GM23338 (cell line): ENCODE measurements around the gene SPATC1L. TPM values are rescaled to one million over a fixed set of nuclear protein-coding genes. Genes with fewer than 3 reads are reported as not detected.
A peak's percentile ranks its signal among the peaks of the same experiment; 100 is the strongest.

Experiments
- ATAC-seq: fragments of 200-7000 bp; cut with Tn5 transposase; 3 replicates; pipeline ENCODE4 v1.9.1; 2020
- DNase-seq: peaks from one replicate; pipeline ENCODE4 v3.0.0-alpha.2; 2015; ENCODE audit warnings: low spot score
- H2AFZ ChIP-seq: fragments of 200-600 bp; sonication (generic); 2 replicates; pipeline ENCODE4 v1.8.0; 2016; ENCODE audit warnings: antibody characterized with exemption, mild to moderate bottlenecking, moderate library complexity
- H3F3A ChIP-seq: fragments of 200-600 bp; sonication (generic); replicated peaks from 2 replicates; pipeline ENCODE4 v1.8.0; 2017; ENCODE audit warnings: antibody characterized with exemption, mixed run types, low read depth
- H3K27ac ChIP-seq: fragments of 200-600 bp; sonication (generic); 2 replicates; pipeline ENCODE4 v1.6.1; 2016; ENCODE audit warnings: low read depth
- H3K27me3 ChIP-seq: fragments of 200-600 bp; sonication (generic); 2 replicates; pipeline ENCODE4 v1.8.0; 2016; ENCODE audit warnings: mild to moderate bottlenecking, mixed run types, moderate library complexity; ENCODE audit not compliant: insufficient read depth
- H3K36me3 ChIP-seq: fragments of 200-600 bp; sonication (generic); 2 replicates; pipeline ENCODE4 v1.8.0; 2016; ENCODE audit warnings: mild to moderate bottlenecking; ENCODE audit not compliant: insufficient read depth
- H3K4me1 ChIP-seq: fragments of 200-600 bp; sonication (generic); 2 replicates; pipeline ENCODE4 v1.8.0; 2016; ENCODE audit warnings: mild to moderate bottlenecking, moderate library complexity; ENCODE audit not compliant: insufficient read depth
- H3K4me2 ChIP-seq: fragments of 200-600 bp; sonication (generic); 2 replicates; pipeline ENCODE4 v1.7.1; 2017; ENCODE audit warnings: mixed run types
- H3K4me3 ChIP-seq: fragments of 200-600 bp; sonication (generic); 2 replicates; pipeline ENCODE4 v1.6.1; 2016; ENCODE audit warnings: mixed run types
- H3K79me2 ChIP-seq: fragments of 200-600 bp; sonication (generic); replicated peaks from 2 replicates; pipeline ENCODE4 v1.8.0; 2017; ENCODE audit warnings: mild to moderate bottlenecking; ENCODE audit not compliant: insufficient read depth
- H3K9me2 ChIP-seq: fragments of 200-600 bp; sonication (generic); 2 replicates; pipeline ENCODE4 v1.8.0; 2017; ENCODE audit not compliant: insufficient read depth
- H4K20me1 ChIP-seq: fragments of 200-600 bp; sonication (generic); replicated peaks from 2 replicates; pipeline ENCODE4 v1.8.0; 2017; ENCODE audit warnings: mild to moderate bottlenecking; ENCODE audit not compliant: insufficient read depth
- H3K27ac Mint-ChIP-seq: 2 replicates; pipeline ENCODE4 v1.8.0; 2020; ENCODE audit warnings: inconsistent platforms, mild to moderate bottlenecking, moderate library complexity, mixed read lengths
- H3K27me3 Mint-ChIP-seq: 3 replicates; pipeline ENCODE4 v1.8.0; 2022; ENCODE audit warnings: low read depth, mild to moderate bottlenecking, moderate library complexity, mixed read lengths, inconsistent platforms; ENCODE audit not compliant: insufficient read depth, poor library complexity
- H3K36me3 Mint-ChIP-seq: 3 replicates; pipeline ENCODE4 v1.8.0; 2021; ENCODE audit warnings: low read depth, mild to moderate bottlenecking, inconsistent platforms, moderate library complexity, mixed read lengths
- H3K4me1 Mint-ChIP-seq: 3 replicates; pipeline ENCODE4 v1.8.0; 2020; ENCODE audit warnings: mild to moderate bottlenecking, inconsistent platforms, mixed read lengths
- H3K4me3 Mint-ChIP-seq: 3 replicates; pipeline ENCODE4 v1.8.0; 2021; ENCODE audit warnings: moderate library complexity, mild to moderate bottlenecking, inconsistent platforms, mixed read lengths
- H3K9me3 Mint-ChIP-seq: 3 replicates; pipeline ENCODE4 v1.8.0; 2020; ENCODE audit warnings: moderate library complexity, mild to moderate bottlenecking, inconsistent platforms, mixed read lengths
- CREB1 ChIP-seq: fragments of 250-450 bp; sonication (Bioruptor Pico); IDR thresholded peaks from 2 replicates; pipeline ENCODE4 v1.5.0; 2020; ENCODE audit warnings: low read depth, mild to moderate bottlenecking, moderate library complexity
- EZH2 ChIP-seq: fragments of 200-600 bp; sonication (generic); IDR thresholded peaks from one replicate; pipeline ENCODE4 v1.8.0; 2017; ENCODE audit warnings: antibody characterized with exemption, mild to moderate bottlenecking, low read depth; ENCODE audit not compliant: unreplicated experiment
- EZH2phosphoT487 ChIP-seq: fragments of 200-600 bp; sonication (generic); IDR thresholded peaks from one replicate; pipeline ENCODE4 v1.8.1; 2018; ENCODE audit warnings: antibody characterized with exemption; ENCODE audit not compliant: unreplicated experiment
- JUNB ChIP-seq: IDR thresholded peaks from one replicate; pipeline ENCODE4 v1.6.1; 2016; ENCODE audit warnings: antibody characterized with exemption; ENCODE audit not compliant: unreplicated experiment
- NANOG ChIP-seq: IDR thresholded peaks from 2 replicates; pipeline ENCODE4 v1.6.1; 2016; ENCODE audit warnings: antibody characterized with exemption, borderline replicate concordance
- POLR2AphosphoS5 ChIP-seq: IDR thresholded peaks from 2 replicates; pipeline ENCODE4 v1.6.1; 2016; ENCODE audit warnings: antibody characterized with exemption, low read depth
- STAT1 ChIP-seq: IDR thresholded peaks from one replicate; pipeline ENCODE4 v1.6.1; 2016; ENCODE audit warnings: antibody characterized with exemption; ENCODE audit not compliant: unreplicated experiment
- ZNF114 ChIP-seq: fragments of 250-450 bp; sonication (Bioruptor Pico); IDR thresholded peaks from 2 replicates; pipeline ENCODE4 v1.5.0; 2020; ENCODE audit warnings: mild to moderate bottlenecking, moderate library complexity
- ZNF331 ChIP-seq: fragments of 250-450 bp; sonication (Bioruptor Pico); IDR thresholded peaks from 2 replicates; pipeline ENCODE4 v1.5.0; 2020; ENCODE audit warnings: low read depth, mild to moderate bottlenecking, moderate library complexity
- polyA plus RNA-seq: library from polyadenylated mRNA; unstranded; fragments of >200 nt; fragmentation: Nextera tagmentation; extraction: Ambion mirVana; gene quantifications from 2 replicates; pipeline ENCODE4 v1.2.1, GENCODE V29; 2016
- total RNA-seq: library from RNA; depleted of rRNA; stranded (reverse); fragments of >200 nt; shearing (Covaris generic); gene quantifications from 2 replicates; pipeline ENCODE4 v1.2.3, GENCODE V29; 2014
- TF ChIP-seq, protein P1 (sequence below), 2 experiments: fragments of 200-600 bp in 1 of 2; sonication (generic) in 1 of 2; conservative IDR thresholded peaks; 2 replicates each; pipeline versions ENCODE4 v1.5.1 to v1.6.1; 2016 to 2017; ENCODE audit warnings: antibody characterized with exemption in 2 of 2, low read depth in 2 of 2, mild to moderate bottlenecking in 2 of 2, moderate library complexity in 1 of 2
- TF ChIP-seq, protein P2 (sequence below): IDR thresholded peaks from 2 replicates; pipeline ENCODE4 v1.6.1; 2016; ENCODE audit warnings: antibody characterized with exemption
- TF ChIP-seq, protein P3 (sequence below): fragments of 250-450 bp; sonication (Bioruptor Pico); IDR thresholded peaks from 2 replicates; pipeline ENCODE4 v1.5.0; 2020; ENCODE audit warnings: mild to moderate bottlenecking, moderate library complexity

Gene SPATC1L
- total and polyA plus RNA-seq, 2 experiments from 2014 or later, result 37.6 to 70.2 TPM

DNA sequence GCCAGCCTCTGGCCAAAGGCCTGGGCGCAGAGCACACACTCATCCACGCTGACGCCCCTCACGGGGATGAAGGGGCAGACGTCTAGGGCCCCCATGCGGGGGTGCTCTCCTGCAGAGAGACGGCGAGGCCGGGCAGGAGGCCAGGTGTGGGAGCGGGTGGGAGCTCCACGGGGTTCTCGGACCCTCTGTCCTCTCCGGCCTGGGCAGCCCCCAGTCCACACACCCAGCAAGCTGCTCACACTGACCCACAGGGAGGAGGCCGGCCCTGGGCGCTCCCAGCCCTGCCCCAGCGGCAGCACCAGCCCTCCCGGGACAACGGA is 31.4 kb downstream of the SPATC1L start (continued):
- TF ChIP-seq ZNF114 (CRISPR knock-in tag), result no peak
- TF ChIP-seq, protein P1, sequence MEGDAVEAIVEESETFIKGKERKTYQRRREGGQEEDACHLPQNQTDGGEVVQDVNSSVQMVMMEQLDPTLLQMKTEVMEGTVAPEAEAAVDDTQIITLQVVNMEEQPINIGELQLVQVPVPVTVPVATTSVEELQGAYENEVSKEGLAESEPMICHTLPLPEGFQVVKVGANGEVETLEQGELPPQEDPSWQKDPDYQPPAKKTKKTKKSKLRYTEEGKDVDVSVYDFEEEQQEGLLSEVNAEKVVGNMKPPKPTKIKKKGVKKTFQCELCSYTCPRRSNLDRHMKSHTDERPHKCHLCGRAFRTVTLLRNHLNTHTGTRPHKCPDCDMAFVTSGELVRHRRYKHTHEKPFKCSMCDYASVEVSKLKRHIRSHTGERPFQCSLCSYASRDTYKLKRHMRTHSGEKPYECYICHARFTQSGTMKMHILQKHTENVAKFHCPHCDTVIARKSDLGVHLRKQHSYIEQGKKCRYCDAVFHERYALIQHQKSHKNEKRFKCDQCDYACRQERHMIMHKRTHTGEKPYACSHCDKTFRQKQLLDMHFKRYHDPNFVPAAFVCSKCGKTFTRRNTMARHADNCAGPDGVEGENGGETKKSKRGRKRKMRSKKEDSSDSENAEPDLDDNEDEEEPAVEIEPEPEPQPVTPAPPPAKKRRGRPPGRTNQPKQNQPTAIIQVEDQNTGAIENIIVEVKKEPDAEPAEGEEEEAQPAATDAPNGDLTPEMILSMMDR (conservative IDR thresholded peaks at IDR 0.05; ENCODE audit: low read depth in 2 of 2), result no peak

DNA sequence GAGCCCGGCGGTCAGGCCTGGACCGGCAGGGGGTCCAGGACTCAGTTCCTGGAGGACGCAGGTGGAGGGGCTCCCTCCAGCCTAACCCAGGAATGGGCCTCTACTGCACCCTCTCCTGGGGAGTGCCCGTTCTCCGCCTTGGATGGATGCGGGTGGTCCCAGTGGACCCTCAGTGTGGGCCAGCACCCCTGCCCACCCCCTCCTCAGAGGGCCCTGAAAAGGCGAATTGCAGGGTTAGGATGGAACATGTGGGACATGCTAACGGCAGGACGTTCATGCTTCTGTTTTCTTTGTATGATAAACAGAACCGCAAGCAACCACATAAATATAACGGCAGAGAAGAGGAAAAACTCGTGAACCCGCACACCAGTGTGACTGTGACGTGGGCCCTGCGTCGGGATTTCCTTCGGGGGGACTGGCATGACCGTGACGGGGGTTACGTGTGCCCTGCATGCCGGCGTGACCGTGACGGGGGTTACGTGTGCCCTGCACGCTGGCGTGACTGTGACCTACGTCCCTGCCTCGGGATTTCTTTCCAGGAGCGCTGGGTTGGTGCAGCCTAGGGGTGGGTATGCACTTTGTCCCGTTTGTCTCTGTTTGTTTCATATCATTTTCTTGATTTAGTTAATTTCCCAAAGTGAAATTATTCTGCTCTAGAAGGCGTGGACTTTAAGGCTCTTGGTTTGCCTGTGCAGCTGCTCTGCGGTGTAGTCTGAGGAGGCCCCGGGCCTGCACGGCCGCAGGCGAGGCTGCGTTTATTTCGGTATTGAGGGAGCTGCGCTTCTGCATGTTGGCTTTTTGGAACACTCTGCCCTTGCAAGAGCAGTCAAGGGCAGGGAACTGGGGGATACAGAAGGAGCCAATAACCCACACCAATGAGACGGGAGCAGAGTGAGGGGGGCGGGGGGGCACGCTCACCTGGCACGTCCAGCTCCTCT is 32.0 kb downstream of the SPATC1L start:
- Mint-ChIP-seq H3K36me3 (no peaks in the 10 kb centered on the region; the same call in 2 of the 3 replicates), H3K27ac (peak overlapping the region; percentile 82; the same call in 1 of the 2 replicates), H3K27me3 (no peaks in the 10 kb centered on the region), H3K4me1 (peaks cover 15% of the 10 kb centered on the region), H3K9me3 (no peaks in the 10 kb centered on the region; the same call in 2 of the 3 replicates), H3K4me3 (no peak overlapping the region; the same call in 2 of the 3 replicates)
- H3K9me2 ChIP-seq, result no peaks in the 10 kb centered on the region
- H3K36me3 ChIP-seq, result no peaks in the 10 kb centered on the region
- H3K27me3 ChIP-seq, result no peaks in the 10 kb centered on the region
- 0 out of 2 replicates have a peak overlapping the region, but pooled peaks have one; percentile 57 for H3K27ac ChIP-seq
- H3K4me1 ChIP-seq, result no peaks in the 10 kb centered on the region; the same call in 1 of the 2 replicates
- H3K4me3 ChIP-seq, result no peak overlapping the region
- no peak overlapping the region for H2AFZ ChIP-seq
- H3K4me2 ChIP-seq, result peak overlapping the region; percentile 67; the same call in 1 of the 2 replicates
- H3K79me2 ChIP-seq, result no peaks in the 10 kb centered on the region
- H4K20me1 ChIP-seq, result no peaks in the 10 kb centered on the region
- H3F3A ChIP-seq, result 0 out of 2 replicates have a peak, but pooled peaks cover 4% of the 10 kb centered on the region
- DNase-seq, result no peak
- no peak for ATAC-seq
- no peak for TF ChIP-seq NANOG
- TF ChIP-seq EZH2phosphoT487, result no peak
- TF ChIP-seq, protein P2, sequence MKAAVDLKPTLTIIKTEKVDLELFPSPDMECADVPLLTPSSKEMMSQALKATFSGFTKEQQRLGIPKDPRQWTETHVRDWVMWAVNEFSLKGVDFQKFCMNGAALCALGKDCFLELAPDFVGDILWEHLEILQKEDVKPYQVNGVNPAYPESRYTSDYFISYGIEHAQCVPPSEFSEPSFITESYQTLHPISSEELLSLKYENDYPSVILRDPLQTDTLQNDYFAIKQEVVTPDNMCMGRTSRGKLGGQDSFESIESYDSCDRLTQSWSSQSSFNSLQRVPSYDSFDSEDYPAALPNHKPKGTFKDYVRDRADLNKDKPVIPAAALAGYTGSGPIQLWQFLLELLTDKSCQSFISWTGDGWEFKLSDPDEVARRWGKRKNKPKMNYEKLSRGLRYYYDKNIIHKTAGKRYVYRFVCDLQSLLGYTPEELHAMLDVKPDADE, result no peak
- no peak for TF ChIP-seq STAT1
- no peak for TF ChIP-seq ZNF331
- TF ChIP-seq CREB1, result no peak
- TF ChIP-seq, protein P1 (conservative IDR thresholded peaks at IDR 0.05; ENCODE audit: low read depth in 2 of 2), result no peak
- TF ChIP-seq, protein P3, sequence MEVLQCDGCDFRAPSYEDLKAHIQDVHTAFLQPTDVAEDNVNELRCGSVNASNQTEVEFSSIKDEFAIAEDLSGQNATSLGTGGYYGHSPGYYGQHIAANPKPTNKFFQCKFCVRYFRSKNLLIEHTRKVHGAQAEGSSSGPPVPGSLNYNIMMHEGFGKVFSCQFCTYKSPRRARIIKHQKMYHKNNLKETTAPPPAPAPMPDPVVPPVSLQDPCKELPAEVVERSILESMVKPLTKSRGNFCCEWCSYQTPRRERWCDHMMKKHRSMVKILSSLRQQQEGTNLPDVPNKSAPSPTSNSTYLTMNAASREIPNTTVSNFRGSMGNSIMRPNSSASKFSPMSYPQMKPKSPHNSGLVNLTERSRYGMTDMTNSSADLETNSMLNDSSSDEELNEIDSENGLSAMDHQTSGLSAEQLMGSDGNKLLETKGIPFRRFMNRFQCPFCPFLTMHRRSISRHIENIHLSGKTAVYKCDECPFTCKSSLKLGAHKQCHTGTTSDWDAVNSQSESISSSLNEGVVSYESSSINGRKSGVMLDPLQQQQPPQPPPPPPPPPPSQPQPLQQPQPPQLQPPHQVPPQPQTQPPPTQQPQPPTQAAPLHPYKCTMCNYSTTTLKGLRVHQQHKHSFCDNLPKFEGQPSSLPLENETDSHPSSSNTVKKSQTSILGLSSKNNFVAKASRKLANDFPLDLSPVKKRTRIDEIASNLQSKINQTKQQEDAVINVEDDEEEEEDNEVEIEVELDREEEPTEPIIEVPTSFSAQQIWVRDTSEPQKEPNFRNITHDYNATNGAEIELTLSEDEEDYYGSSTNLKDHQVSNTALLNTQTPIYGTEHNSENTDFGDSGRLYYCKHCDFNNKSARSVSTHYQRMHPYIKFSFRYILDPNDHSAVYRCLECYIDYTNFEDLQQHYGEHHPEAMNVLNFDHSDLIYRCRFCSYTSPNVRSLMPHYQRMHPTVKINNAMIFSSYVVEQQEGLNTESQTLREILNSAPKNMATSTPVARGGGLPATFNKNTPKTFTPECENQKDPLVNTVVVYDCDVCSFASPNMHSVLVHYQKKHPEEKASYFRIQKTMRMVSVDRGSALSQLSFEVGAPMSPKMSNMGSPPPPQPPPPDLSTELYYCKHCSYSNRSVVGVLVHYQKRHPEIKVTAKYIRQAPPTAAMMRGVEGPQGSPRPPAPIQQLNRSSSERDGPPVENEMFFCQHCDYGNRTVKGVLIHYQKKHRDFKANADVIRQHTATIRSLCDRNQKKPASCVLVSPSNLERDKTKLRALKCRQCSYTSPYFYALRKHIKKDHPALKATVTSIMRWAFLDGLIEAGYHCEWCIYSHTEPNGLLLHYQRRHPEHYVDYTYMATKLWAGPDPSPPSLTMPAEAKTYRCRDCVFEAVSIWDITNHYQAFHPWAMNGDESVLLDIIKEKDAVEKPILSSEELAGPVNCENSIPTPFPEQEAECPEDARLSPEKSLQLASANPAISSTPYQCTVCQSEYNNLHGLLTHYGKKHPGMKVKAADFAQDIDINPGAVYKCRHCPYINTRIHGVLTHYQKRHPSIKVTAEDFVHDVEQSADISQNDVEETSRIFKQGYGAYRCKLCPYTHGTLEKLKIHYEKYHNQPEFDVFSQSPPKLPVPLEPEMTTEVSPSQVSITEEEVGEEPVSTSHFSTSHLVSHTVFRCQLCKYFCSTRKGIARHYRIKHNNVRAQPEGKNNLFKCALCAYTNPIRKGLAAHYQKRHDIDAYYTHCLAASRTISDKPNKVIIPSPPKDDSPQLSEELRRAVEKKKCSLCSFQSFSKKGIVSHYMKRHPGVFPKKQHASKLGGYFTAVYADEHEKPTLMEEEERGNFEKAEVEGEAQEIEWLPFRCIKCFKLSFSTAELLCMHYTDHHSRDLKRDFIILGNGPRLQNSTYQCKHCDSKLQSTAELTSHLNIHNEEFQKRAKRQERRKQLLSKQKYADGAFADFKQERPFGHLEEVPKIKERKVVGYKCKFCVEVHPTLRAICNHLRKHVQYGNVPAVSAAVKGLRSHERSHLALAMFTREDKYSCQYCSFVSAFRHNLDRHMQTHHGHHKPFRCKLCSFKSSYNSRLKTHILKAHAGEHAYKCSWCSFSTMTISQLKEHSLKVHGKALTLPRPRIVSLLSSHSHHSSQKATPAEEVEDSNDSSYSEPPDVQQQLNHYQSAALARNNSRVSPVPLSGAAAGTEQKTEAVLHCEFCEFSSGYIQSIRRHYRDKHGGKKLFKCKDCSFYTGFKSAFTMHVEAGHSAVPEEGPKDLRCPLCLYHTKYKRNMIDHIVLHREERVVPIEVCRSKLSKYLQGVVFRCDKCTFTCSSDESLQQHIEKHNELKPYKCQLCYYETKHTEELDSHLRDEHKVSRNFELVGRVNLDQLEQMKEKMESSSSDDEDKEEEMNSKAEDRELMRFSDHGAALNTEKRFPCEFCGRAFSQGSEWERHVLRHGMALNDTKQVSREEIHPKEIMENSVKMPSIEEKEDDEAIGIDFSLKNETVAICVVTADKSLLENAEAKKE (CRISPR knock-in tag), result no peak
- TF ChIP-seq EZH2, result no peak
- TF ChIP-seq JUNB, result no peak
- TF ChIP-seq ZNF114 (CRISPR knock-in tag), result no peak
- TF ChIP-seq POLR2AphosphoS5, result no peak
